HepG2 (cell line): ENCODE measurements around the gene ANKRD7. TPM values are rescaled to one million over a fixed set of nuclear protein-coding genes. Genes with fewer than 3 reads are reported as not detected.

ENCODE experiments used
- ATAC-seq: fragments of 200-7000 bp; cut with Tn5 transposase; 3 replicates; pipeline ENCODE4 v1.9.1; 2020; ENCODE audit warnings: mild to moderate bottlenecking, moderate library complexity
- BruUV-seq: library from RNA; stranded (reverse); fragments of 400-500 nt; replicated peaks from 2 replicates; lab custom pipeline; 2021; lab: Mats Ljungman, UMichigan
- CTCF ChIA-PET: fragments of 300-600 bp; formaldehyde crosslinking; extraction: SDS; loops from one replicate; lab custom pipeline; 2021; ENCODE audit warnings: low total read pairs, inconsistent platforms, low intra/inter-chr PET ratio; lab: Yijun Ruan, JAX
- POLR2A ChIA-PET: fragments of 350-600 bp; sonication (Branson Sonifier 250); formaldehyde crosslinking; loops from one replicate; lab custom pipeline; 2020; ENCODE audit warnings: antibody characterized with exemption, inconsistent platforms; lab: Yijun Ruan, JAX
- DNase-seq: peaks from one replicate; pipeline ENCODE4 v3.0.0-alpha.2; 2015; ENCODE audit warnings: low spot score
- FAIRE-seq: peaks from 3 replicates; lab custom pipeline; 2011; peaks lifted over from hg19 to GRCh38; lab: Jason Lieb, UNC
- H2AFZ ChIP-seq: one replicate; pipeline ENCODE4 v1.6.1; 2011; ENCODE audit warnings: low read length, inconsistent platforms
- H3K27ac ChIP-seq: fragments of 300-600 bp; 3 replicates; pipeline ENCODE4 v1.8.0; 2011; ENCODE audit warnings: mixed run types, mild to moderate bottlenecking, mixed read lengths, low read length, inconsistent platforms; ENCODE audit not compliant: insufficient read depth; ENCODE audit errors: extremely low read length
- H3K27me3 ChIP-seq, 2 experiments: fragments of 200-600 bp in 1 of 2; 2 replicates in 1 of 2; 3 replicates in 1 of 2; pipeline versions ENCODE4 v1.6.0 to v1.8.0; 2011; ENCODE audit warnings: low read length in 2 of 2, mild to moderate bottlenecking in 2 of 2, moderate library complexity in 2 of 2, inconsistent platforms in 1 of 2; ENCODE audit not compliant: insufficient read depth in 2 of 2, control insufficient read depth in 1 of 2
- H3K36me3 ChIP-seq, 2 experiments: fragments of 200-600 bp in 1 of 2; replicated peaks in 1 of 2; 2 replicates in 1 of 2; 3 replicates in 1 of 2; pipeline versions ENCODE4 v1.5.1 to v1.8.0; 2011; ENCODE audit warnings: low read length in 2 of 2, inconsistent platforms in 1 of 2; ENCODE audit not compliant: insufficient read depth in 2 of 2, control insufficient read depth in 1 of 2
- H3K4me1 ChIP-seq: 2 replicates; pipeline ENCODE4 v1.5.1; 2012; ENCODE audit warnings: low read length, inconsistent platforms; ENCODE audit not compliant: insufficient read depth
- H3K4me2 ChIP-seq: 2 replicates; pipeline ENCODE4 v1.6.0; 2011; ENCODE audit warnings: low read depth, low read length, inconsistent platforms
- H3K4me3 ChIP-seq, 3 experiments: fragments of 200-600 bp in 1 of 3; sonication (generic), shearing (Covaris generic) in 1 of 3; replicated peaks in 1 of 3; 2 replicates each; pipeline ENCODE4 v1.5.1; 2011 to 2016; ENCODE audit warnings: low read length in 3 of 3, inconsistent platforms in 2 of 3, low read depth in 2 of 3, mild to moderate bottlenecking in 2 of 3, control low read depth in 1 of 3, mixed read lengths in 1 of 3; ENCODE audit not compliant: insufficient read depth in 1 of 3
- H3K79me2 ChIP-seq: one replicate; pipeline ENCODE4 v1.6.1; 2011; ENCODE audit warnings: low read length, inconsistent platforms; ENCODE audit not compliant: insufficient read depth
- H3K9ac ChIP-seq: 2 replicates; pipeline ENCODE4 v1.6.0; 2011; ENCODE audit warnings: mild to moderate bottlenecking, low read depth, low read length, inconsistent platforms; ENCODE audit not compliant: insufficient read depth
- H3K9me3 ChIP-seq: 2 replicates; pipeline ENCODE4 v1.5.1; 2012; ENCODE audit warnings: mild to moderate bottlenecking, low read length
- H4K20me1 ChIP-seq: 2 replicates; pipeline ENCODE4 v1.6.0; 2011; ENCODE audit warnings: inconsistent platforms, mild to moderate bottlenecking, low read length, moderate library complexity; ENCODE audit not compliant: insufficient read depth
- BRCA1 ChIP-seq: sonication (generic); formaldehyde crosslinking; IDR thresholded peaks from 2 replicates; pipeline ENCODE4 v1.4.0; 2020; ENCODE audit warnings: missing genetic modification reagents
- EEA1 ChIP-seq: sonication (generic); formaldehyde crosslinking; IDR thresholded peaks from 2 replicates; pipeline ENCODE4 v1.5.1; 2020; ENCODE audit warnings: mild to moderate bottlenecking, missing genetic modification reagents, borderline replicate concordance
- HNRNPUL1 ChIP-seq: fragments of 200-400 bp; formaldehyde crosslinking; IDR thresholded peaks from 2 replicates; pipeline ENCODE4 v1.6.1; 2017; ENCODE audit warnings: low read depth, mild to moderate bottlenecking, low read length, moderate library complexity
- MED8 ChIP-seq: sonication (generic); formaldehyde crosslinking; IDR thresholded peaks from 2 replicates; pipeline ENCODE4 v1.8.1; 2023; ENCODE audit warnings: mild to moderate bottlenecking, missing genetic modification reagents; ENCODE audit not compliant: insufficient replicate concordance
- ZBTB8A ChIP-seq: sonication (generic); formaldehyde crosslinking; IDR thresholded peaks from 2 replicates; pipeline ENCODE4 v1.4.0; 2020; ENCODE audit warnings: mild to moderate bottlenecking, low read depth, missing genetic modification reagents, borderline replicate concordance
- ZNF251 ChIP-seq: sonication (generic); formaldehyde crosslinking; IDR thresholded peaks from 2 replicates; pipeline ENCODE4 v1.9.0; 2021; ENCODE audit warnings: mild to moderate bottlenecking, missing genetic modification reagents
- ZNF260 ChIP-seq: sonication (generic); formaldehyde crosslinking; IDR thresholded peaks from 2 replicates; pipeline ENCODE4 v1.4.0; 2020; ENCODE audit warnings: missing genetic modification reagents, low read depth, mild to moderate bottlenecking, borderline replicate concordance
- ZNF737 ChIP-seq: sonication (generic); formaldehyde crosslinking; IDR thresholded peaks from 2 replicates; pipeline ENCODE4 v1.5.0; 2020; ENCODE audit warnings: missing genetic modification reagents, mild to moderate bottlenecking, borderline replicate concordance
- WGBS: methylation state at CpG from one replicate; pipeline ENCODE4 v1.1.6; 2017; ENCODE audit warnings: low lambda C conversion rate; 5-methylcytosine and 5-hydroxymethylcytosine counted together
- in situ Hi-C: cut with HindIII; loops from 2 replicates; pipeline ENCODE4 v1.10.0; 2017; ENCODE audit warnings: low pct_unique_long_range_greater_than_20kb; ENCODE audit not compliant: extremely low pct_ligation_motif_present
- intact Hi-C: fragments of 100-400 bp; cut with micrococcal nuclease; formaldehyde crosslinking; loops from one replicate; pipeline ENCODE4 v1.10.0; 2022; ENCODE audit not compliant: unreplicated experiment
- polyA plus RNA-seq, 8 experiments: library from polyadenylated mRNA; depleted of rRNA in 3 of 8; stranded (reverse) in 7 of 8; unstranded in 1 of 8; fragments of >200 nt; fragmentation: Illumina TruSeq in 4 of 8; extraction: Trizol in 4 of 8; gene quantifications; 2 replicates each; pipeline versions ENCODE4 v1.2.1 to v1.2.3, GENCODE V29; 2011 to 2016; ENCODE audit warnings: low read depth in 4 of 8, missing spikeins in 1 of 8, mixed read lengths in 1 of 8; ENCODE audit not compliant: insufficient read depth in 1 of 8
- total RNA-seq, 5 experiments: library from RNA; depleted of rRNA; stranded (reverse); fragments of >200 nt; fragmentation: Illumina TruSeq; extraction: Trizol; gene quantifications; 2 replicates each; pipeline ENCODE4 v1.2.3, GENCODE V29; 2016; ENCODE audit warnings: low read depth in 1 of 5
- TF ChIP-seq, protein P1 (sequence below): sonication (generic); formaldehyde crosslinking; IDR thresholded peaks from 2 replicates; pipeline ENCODE4 v1.9.0; 2021; ENCODE audit warnings: missing genetic modification reagents, mild to moderate bottlenecking, borderline replicate concordance
- TF ChIP-seq, protein P2 (sequence below): sonication (generic); formaldehyde crosslinking; IDR thresholded peaks from 2 replicates; pipeline ENCODE4 v1.4.0; 2020; ENCODE audit warnings: missing genetic modification reagents, borderline replicate concordance
- TF ChIP-seq, protein P3 (sequence below): sonication (generic); formaldehyde crosslinking; IDR thresholded peaks from 2 replicates; pipeline ENCODE4 v1.4.0; 2020; ENCODE audit warnings: mild to moderate bottlenecking, missing genetic modification reagents

Gene ANKRD7
- total and polyA plus RNA-seq, 2 of the 13 experiments (the other 11 are each of a cell fraction or from before 2014, with no cell fraction given): not detected

DNA sequence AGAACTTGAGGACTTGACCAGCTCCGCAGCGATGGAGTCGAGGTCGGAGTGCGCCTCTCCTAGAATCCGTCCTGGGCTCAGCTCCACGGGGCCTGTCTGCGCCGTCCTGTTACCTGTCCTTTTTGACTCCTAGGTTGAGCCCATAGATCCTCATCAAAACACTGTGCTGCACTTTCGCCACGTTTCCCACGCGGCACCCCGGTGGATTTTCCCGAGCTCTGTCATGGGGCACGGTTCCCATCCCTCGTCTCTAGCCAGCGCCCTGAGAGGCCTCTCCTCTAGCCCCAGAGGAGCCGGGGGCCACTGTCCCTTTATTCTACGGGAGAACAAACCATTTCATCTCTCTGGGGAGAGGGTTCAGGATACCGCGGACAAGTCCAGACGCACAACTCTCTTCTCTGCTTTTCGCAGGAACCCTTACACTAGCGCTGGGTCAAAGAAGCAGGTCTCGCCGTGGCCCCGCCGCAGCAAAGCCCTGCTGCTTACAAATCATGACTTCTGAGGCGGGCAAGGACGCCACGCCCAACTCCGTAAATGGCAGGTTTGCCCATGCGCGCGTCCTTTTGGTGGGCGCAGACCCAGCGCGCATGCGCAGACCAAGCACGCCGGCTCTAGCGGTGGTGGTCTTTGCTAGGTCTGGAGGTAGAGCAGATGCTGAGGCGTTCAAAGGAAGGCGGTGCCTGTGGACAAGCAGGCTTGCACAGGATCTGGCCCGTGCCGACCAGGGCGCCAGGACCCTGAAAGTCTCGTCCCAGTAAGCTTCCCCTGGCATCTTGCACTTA, 10.3 kb upstream of the ANKRD7 start (continued):
- TF ChIP-seq, protein P1, sequence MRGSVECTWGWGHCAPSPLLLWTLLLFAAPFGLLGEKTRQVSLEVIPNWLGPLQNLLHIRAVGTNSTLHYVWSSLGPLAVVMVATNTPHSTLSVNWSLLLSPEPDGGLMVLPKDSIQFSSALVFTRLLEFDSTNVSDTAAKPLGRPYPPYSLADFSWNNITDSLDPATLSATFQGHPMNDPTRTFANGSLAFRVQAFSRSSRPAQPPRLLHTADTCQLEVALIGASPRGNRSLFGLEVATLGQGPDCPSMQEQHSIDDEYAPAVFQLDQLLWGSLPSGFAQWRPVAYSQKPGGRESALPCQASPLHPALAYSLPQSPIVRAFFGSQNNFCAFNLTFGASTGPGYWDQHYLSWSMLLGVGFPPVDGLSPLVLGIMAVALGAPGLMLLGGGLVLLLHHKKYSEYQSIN: no peak
- TF ChIP-seq MED8 (CRISPR knock-in tag): no peak

DNA sequence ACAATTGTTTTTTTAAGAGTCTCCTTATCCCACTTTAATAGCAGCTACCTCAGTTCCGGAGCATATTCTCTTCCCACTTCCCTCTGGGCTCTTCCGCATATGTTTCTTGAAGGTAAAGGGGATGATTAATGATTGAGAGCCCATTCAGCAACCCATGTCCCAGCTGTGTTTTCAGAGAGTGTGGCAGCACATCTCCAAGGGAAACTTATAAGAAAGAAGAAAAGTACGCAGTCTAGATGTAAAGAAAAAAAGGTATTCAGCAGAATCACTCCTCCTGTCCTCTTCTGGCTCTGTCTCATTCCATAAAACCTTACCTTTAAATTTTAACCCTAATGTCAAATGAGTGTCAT, 9.7 kb upstream of the ANKRD7 start:
- Histone ChIP-seq H3K4me3 (no peak overlapping the region), H3K9me3 (no peaks in the 10 kb centered on the region), H3K4me2 (no peak overlapping the region), H3K36me3 (no peaks in the 10 kb centered on the region), H3K9ac (no peak overlapping the region), H4K20me1 (no peaks in the 10 kb centered on the region), H3K79me2 (no peaks in the 10 kb centered on the region), H3K4me1 (no peaks in the 10 kb centered on the region), H3K27me3 (no peaks in the 10 kb centered on the region; a peak in 1 of 5 replicates), H2AFZ (no peak overlapping the region), H3K27ac (no peak overlapping the region)
- no peak for TF ChIP-seq BRCA1 (CRISPR knock-in tag)
- no peak for TF ChIP-seq ZBTB8A
- TF ChIP-seq ZNF260 (CRISPR knock-in tag): no peak
- no peak for TF ChIP-seq EEA1 (CRISPR knock-in tag)
- TF ChIP-seq HNRNPUL1: no peak
- TF ChIP-seq, protein P2, sequence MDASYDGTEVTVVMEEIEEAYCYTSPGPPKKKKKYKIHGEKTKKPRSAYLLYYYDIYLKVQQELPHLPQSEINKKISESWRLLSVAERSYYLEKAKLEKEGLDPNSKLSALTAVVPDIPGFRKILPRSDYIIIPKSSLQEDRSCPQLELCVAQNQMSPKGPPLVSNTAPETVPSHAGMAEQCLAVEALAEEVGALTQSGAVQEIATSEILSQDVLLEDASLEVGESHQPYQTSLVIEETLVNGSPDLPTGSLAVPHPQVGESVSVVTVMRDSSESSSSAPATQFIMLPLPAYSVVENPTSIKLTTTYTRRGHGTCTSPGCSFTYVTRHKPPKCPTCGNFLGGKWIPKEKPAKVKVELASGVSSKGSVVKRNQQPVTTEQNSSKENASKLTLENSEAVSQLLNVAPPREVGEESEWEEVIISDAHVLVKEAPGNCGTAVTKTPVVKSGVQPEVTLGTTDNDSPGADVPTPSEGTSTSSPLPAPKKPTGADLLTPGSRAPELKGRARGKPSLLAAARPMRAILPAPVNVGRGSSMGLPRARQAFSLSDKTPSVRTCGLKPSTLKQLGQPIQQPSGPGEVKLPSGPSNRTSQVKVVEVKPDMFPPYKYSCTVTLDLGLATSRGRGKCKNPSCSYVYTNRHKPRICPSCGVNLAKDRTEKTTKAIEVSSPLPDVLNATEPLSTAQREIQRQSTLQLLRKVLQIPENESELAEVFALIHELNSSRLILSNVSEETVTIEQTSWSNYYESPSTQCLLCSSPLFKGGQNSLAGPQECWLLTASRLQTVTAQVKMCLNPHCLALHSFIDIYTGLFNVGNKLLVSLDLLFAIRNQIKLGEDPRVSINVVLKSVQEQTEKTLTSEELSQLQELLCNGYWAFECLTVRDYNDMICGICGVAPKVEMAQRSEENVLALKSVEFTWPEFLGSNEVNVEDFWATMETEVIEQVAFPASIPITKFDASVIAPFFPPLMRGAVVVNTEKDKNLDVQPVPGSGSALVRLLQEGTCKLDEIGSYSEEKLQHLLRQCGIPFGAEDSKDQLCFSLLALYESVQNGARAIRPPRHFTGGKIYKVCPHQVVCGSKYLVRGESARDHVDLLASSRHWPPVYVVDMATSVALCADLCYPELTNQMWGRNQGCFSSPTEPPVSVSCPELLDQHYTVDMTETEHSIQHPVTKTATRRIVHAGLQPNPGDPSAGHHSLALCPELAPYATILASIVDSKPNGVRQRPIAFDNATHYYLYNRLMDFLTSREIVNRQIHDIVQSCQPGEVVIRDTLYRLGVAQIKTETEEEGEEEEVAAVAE (CRISPR knock-in tag): no peak
- TF ChIP-seq ZNF737 (CRISPR knock-in tag): no peak
- TF ChIP-seq, protein P3, sequence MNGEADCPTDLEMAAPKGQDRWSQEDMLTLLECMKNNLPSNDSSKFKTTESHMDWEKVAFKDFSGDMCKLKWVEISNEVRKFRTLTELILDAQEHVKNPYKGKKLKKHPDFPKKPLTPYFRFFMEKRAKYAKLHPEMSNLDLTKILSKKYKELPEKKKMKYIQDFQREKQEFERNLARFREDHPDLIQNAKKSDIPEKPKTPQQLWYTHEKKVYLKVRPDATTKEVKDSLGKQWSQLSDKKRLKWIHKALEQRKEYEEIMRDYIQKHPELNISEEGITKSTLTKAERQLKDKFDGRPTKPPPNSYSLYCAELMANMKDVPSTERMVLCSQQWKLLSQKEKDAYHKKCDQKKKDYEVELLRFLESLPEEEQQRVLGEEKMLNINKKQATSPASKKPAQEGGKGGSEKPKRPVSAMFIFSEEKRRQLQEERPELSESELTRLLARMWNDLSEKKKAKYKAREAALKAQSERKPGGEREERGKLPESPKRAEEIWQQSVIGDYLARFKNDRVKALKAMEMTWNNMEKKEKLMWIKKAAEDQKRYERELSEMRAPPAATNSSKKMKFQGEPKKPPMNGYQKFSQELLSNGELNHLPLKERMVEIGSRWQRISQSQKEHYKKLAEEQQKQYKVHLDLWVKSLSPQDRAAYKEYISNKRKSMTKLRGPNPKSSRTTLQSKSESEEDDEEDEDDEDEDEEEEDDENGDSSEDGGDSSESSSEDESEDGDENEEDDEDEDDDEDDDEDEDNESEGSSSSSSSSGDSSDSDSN (CRISPR knock-in tag): no peak
- TF ChIP-seq ZNF251 (CRISPR knock-in tag): no peak
- no peak for FAIRE-seq
- POLR2A ChIA-PET: no interaction called here
- intact Hi-C loops: no loop called here
- in situ Hi-C loops: no loop called here
- no peak for DNase-seq
- 56% methylated on average over 3 of the region's 3 CpGs for WGBS
- no peak for ATAC-seq
- no TSS peak for BruUV-seq
- CTCF ChIA-PET: no interaction called here
